ENCODE results near the gene IPCEF1.

The IPCEF1 gene

GRCh38 chr6:154359679-154360078, 3.1 kb upstream of the IPCEF1 start:
- no peak for TF ChIP-seq CTCF (IDR thresholded peaks at IDR 0.05; ENCODE audit: low read depth, low read length, missing control alignments)
- in situ Hi-C loops (cut with HindIII; ENCODE audit: low pct_ligation_motif_present, low sequenced_read_pairs) = no loop called here

GRCh38 chr6:154359161-154359574, 2.6 kb upstream of the IPCEF1 start:
- no peaks in the 10 kb centered on the region for H3K36me3 ChIP-seq (replicated peaks)
- no peak for TF ChIP-seq CTCF (IDR thresholded peaks at IDR 0.05; ENCODE audit: low read depth, low read length, missing control alignments)

More at GRCh38 chr6:154359679-154360078, 3.1 kb upstream of the IPCEF1 start:
- Histone ChIP-seq H3K4me3 (ENCODE audit: low read depth, low read length) (no peak overlapping the region), H3K36me3 (replicated peaks) (no peaks in the 10 kb centered on the region), H3K27ac (no peak overlapping the region), H3K27me3 (replicated peaks) (no peaks in the 10 kb centered on the region)
- DNase-seq = no peak

GRCh38 chr6:154358019-154358545, 1.5 kb upstream of the IPCEF1 start:
- Histone ChIP-seq H3K27ac (no peak overlapping the region), H3K4me3 (ENCODE audit: low read depth, low read length) (no peak overlapping the region), H3K27me3 (replicated peaks) (no peaks in the 10 kb centered on the region), H3K36me3 (replicated peaks) (no peaks in the 10 kb centered on the region)
- in situ Hi-C loops (cut with HindIII; ENCODE audit: low pct_ligation_motif_present, low sequenced_read_pairs) = no loop called here
- TF ChIP-seq CTCF (IDR thresholded peaks at IDR 0.05; ENCODE audit: low read depth, low read length, missing control alignments) = no peak
- no peak for DNase-seq

More at GRCh38 chr6:154359161-154359574, 2.6 kb upstream of the IPCEF1 start:
- Histone ChIP-seq H3K27ac (no peak overlapping the region), H3K27me3 (replicated peaks) (no peaks in the 10 kb centered on the region), H3K4me3 (ENCODE audit: low read depth, low read length) (no peak overlapping the region)
- in situ Hi-C loops (cut with HindIII; ENCODE audit: low pct_ligation_motif_present, low sequenced_read_pairs) = no loop called here
- no peak for DNase-seq

GRCh38 chr6:154356113-154356512, 490 bp downstream of the IPCEF1 start:
- Histone ChIP-seq H3K27me3 (replicated peaks) (no peaks in the 10 kb centered on the region), H3K4me3 (ENCODE audit: low read depth, low read length) (no peak overlapping the region), H3K27ac (no peak overlapping the region), H3K36me3 (replicated peaks) (no peaks in the 10 kb centered on the region)
- no peak for TF ChIP-seq CTCF (IDR thresholded peaks at IDR 0.05; ENCODE audit: low read depth, low read length, missing control alignments)
- no peak for DNase-seq
- in situ Hi-C loops (cut with HindIII; ENCODE audit: low pct_ligation_motif_present, low sequenced_read_pairs) = no loop called here

- in situ Hi-C loops (cut with HindIII; ENCODE audit: low pct_ligation_motif_present, low sequenced_read_pairs) = no loop called here
- Histone ChIP-seq H3K27ac (no peak overlapping the region), H3K27me3 (replicated peaks) (no peaks in the 10 kb centered on the region), H3K4me3 (ENCODE audit: low read depth, low read length) (no peak overlapping the region), H3K36me3 (replicated peaks) (no peaks in the 10 kb centered on the region)
- no peak for DNase-seq
- TF ChIP-seq CTCF (IDR thresholded peaks at IDR 0.05; ENCODE audit: low read depth, low read length, missing control alignments) = no peak
Measured at GRCh38 chr6:154354265-154354777, 2.3 kb downstream of the IPCEF1 start.

GRCh38 chr6:154353626-154354025, 3.0 kb downstream of the IPCEF1 start:
- Histone ChIP-seq H3K4me3 (ENCODE audit: low read depth, low read length) (no peak overlapping the region), H3K27ac (no peak overlapping the region), H3K27me3 (replicated peaks) (no peaks in the 10 kb centered on the region), H3K36me3 (replicated peaks) (no peaks in the 10 kb centered on the region)
- no peak for TF ChIP-seq CTCF (IDR thresholded peaks at IDR 0.05; ENCODE audit: low read depth, low read length, missing control alignments)
- no peak for DNase-seq
- in situ Hi-C loops (cut with HindIII; ENCODE audit: low pct_ligation_motif_present, low sequenced_read_pairs) = no loop called here

All from brain microvascular endothelial cell (primary cell).